Stomach (tissue), 4 donors: ENCODE data around the gene ZDHHC21.

Experiments used
- POLR2A ChIP-seq, 4 donors: fragments of 450-650 bp; IDR thresholded peaks; one replicate each; pipeline ENCODE4 v1.6.1; 2016; ENCODE audit warnings: antibody characterized with exemption in 4 of 4, control low read depth in 2 of 4, mild to moderate bottlenecking in 1 of 4, moderate library complexity in 1 of 4
- POLR2AphosphoS5 ChIP-seq, 3 donors: sonication (generic); formaldehyde crosslinking; IDR thresholded peaks; one replicate each; pipeline ENCODE4 v1.6.1; 2016; ENCODE audit warnings: antibody characterized with exemption in 3 of 3

GRCh38 chr9:14633906-14634565, 59.2 kb downstream of the ZDHHC21 start:
- no peak for TF ChIP-seq POLR2A (IDR thresholded peaks at IDR 0.05)
- TF ChIP-seq POLR2AphosphoS5 (IDR thresholded peaks at IDR 0.05) = no peak
